GM23338 (cell line): ENCODE measurements around the gene GARIN1A. TPM values are rescaled to one million over a fixed set of nuclear protein-coding genes. Genes with fewer than 3 reads are reported as not detected.

Source experiments
- ATAC-seq: fragments of 200-7000 bp; cut with Tn5 transposase; 3 replicates; pipeline ENCODE4 v1.9.1; 2020
- DNase-seq: peaks from one replicate; pipeline ENCODE4 v3.0.0-alpha.2; 2015; ENCODE audit warnings: low spot score
- H2AFZ ChIP-seq: fragments of 200-600 bp; sonication (generic); 2 replicates; pipeline ENCODE4 v1.8.0; 2016; ENCODE audit warnings: antibody characterized with exemption, mild to moderate bottlenecking, moderate library complexity
- H3F3A ChIP-seq: fragments of 200-600 bp; sonication (generic); replicated peaks from 2 replicates; pipeline ENCODE4 v1.8.0; 2017; ENCODE audit warnings: antibody characterized with exemption, mixed run types, low read depth
- H3K27ac ChIP-seq: fragments of 200-600 bp; sonication (generic); 2 replicates; pipeline ENCODE4 v1.6.1; 2016; ENCODE audit warnings: low read depth
- H3K27me3 ChIP-seq: fragments of 200-600 bp; sonication (generic); 2 replicates; pipeline ENCODE4 v1.8.0; 2016; ENCODE audit warnings: mild to moderate bottlenecking, mixed run types, moderate library complexity; ENCODE audit not compliant: insufficient read depth
- H3K36me3 ChIP-seq: fragments of 200-600 bp; sonication (generic); 2 replicates; pipeline ENCODE4 v1.8.0; 2016; ENCODE audit warnings: mild to moderate bottlenecking; ENCODE audit not compliant: insufficient read depth
- H3K4me1 ChIP-seq: fragments of 200-600 bp; sonication (generic); 2 replicates; pipeline ENCODE4 v1.8.0; 2016; ENCODE audit warnings: mild to moderate bottlenecking, moderate library complexity; ENCODE audit not compliant: insufficient read depth
- H3K4me2 ChIP-seq: fragments of 200-600 bp; sonication (generic); 2 replicates; pipeline ENCODE4 v1.7.1; 2017; ENCODE audit warnings: mixed run types
- H3K4me3 ChIP-seq: fragments of 200-600 bp; sonication (generic); 2 replicates; pipeline ENCODE4 v1.6.1; 2016; ENCODE audit warnings: mixed run types
- H3K79me2 ChIP-seq: fragments of 200-600 bp; sonication (generic); replicated peaks from 2 replicates; pipeline ENCODE4 v1.8.0; 2017; ENCODE audit warnings: mild to moderate bottlenecking; ENCODE audit not compliant: insufficient read depth
- H3K9me2 ChIP-seq: fragments of 200-600 bp; sonication (generic); 2 replicates; pipeline ENCODE4 v1.8.0; 2017; ENCODE audit not compliant: insufficient read depth
- H4K20me1 ChIP-seq: fragments of 200-600 bp; sonication (generic); replicated peaks from 2 replicates; pipeline ENCODE4 v1.8.0; 2017; ENCODE audit warnings: mild to moderate bottlenecking; ENCODE audit not compliant: insufficient read depth
- H3K27ac Mint-ChIP-seq: 2 replicates; pipeline ENCODE4 v1.8.0; 2020; ENCODE audit warnings: inconsistent platforms, mild to moderate bottlenecking, moderate library complexity, mixed read lengths
- H3K27me3 Mint-ChIP-seq: 3 replicates; pipeline ENCODE4 v1.8.0; 2022; ENCODE audit warnings: low read depth, mild to moderate bottlenecking, moderate library complexity, mixed read lengths, inconsistent platforms; ENCODE audit not compliant: insufficient read depth, poor library complexity
- H3K36me3 Mint-ChIP-seq: 3 replicates; pipeline ENCODE4 v1.8.0; 2021; ENCODE audit warnings: low read depth, mild to moderate bottlenecking, inconsistent platforms, moderate library complexity, mixed read lengths
- H3K4me1 Mint-ChIP-seq: 3 replicates; pipeline ENCODE4 v1.8.0; 2020; ENCODE audit warnings: mild to moderate bottlenecking, inconsistent platforms, mixed read lengths
- H3K4me3 Mint-ChIP-seq: 3 replicates; pipeline ENCODE4 v1.8.0; 2021; ENCODE audit warnings: moderate library complexity, mild to moderate bottlenecking, inconsistent platforms, mixed read lengths
- H3K9me3 Mint-ChIP-seq: 3 replicates; pipeline ENCODE4 v1.8.0; 2020; ENCODE audit warnings: moderate library complexity, mild to moderate bottlenecking, inconsistent platforms, mixed read lengths
- CREB1 ChIP-seq: fragments of 250-450 bp; sonication (Bioruptor Pico); IDR thresholded peaks from 2 replicates; pipeline ENCODE4 v1.5.0; 2020; ENCODE audit warnings: low read depth, mild to moderate bottlenecking, moderate library complexity
- EZH2phosphoT487 ChIP-seq: fragments of 200-600 bp; sonication (generic); IDR thresholded peaks from one replicate; pipeline ENCODE4 v1.8.1; 2018; ENCODE audit warnings: antibody characterized with exemption; ENCODE audit not compliant: unreplicated experiment
- JUNB ChIP-seq: IDR thresholded peaks from one replicate; pipeline ENCODE4 v1.6.1; 2016; ENCODE audit warnings: antibody characterized with exemption; ENCODE audit not compliant: unreplicated experiment
- POLR2AphosphoS5 ChIP-seq: IDR thresholded peaks from 2 replicates; pipeline ENCODE4 v1.6.1; 2016; ENCODE audit warnings: antibody characterized with exemption, low read depth
- STAT1 ChIP-seq: IDR thresholded peaks from one replicate; pipeline ENCODE4 v1.6.1; 2016; ENCODE audit warnings: antibody characterized with exemption; ENCODE audit not compliant: unreplicated experiment
- ZNF331 ChIP-seq: fragments of 250-450 bp; sonication (Bioruptor Pico); IDR thresholded peaks from 2 replicates; pipeline ENCODE4 v1.5.0; 2020; ENCODE audit warnings: low read depth, mild to moderate bottlenecking, moderate library complexity
- polyA plus RNA-seq: library from polyadenylated mRNA; unstranded; fragments of >200 nt; fragmentation: Nextera tagmentation; extraction: Ambion mirVana; gene quantifications from 2 replicates; pipeline ENCODE4 v1.2.1, GENCODE V29; 2016
- total RNA-seq: library from RNA; depleted of rRNA; stranded (reverse); fragments of >200 nt; shearing (Covaris generic); gene quantifications from 2 replicates; pipeline ENCODE4 v1.2.3, GENCODE V29; 2014
- TF ChIP-seq, protein P1 (sequence below), 2 experiments: fragments of 200-600 bp in 1 of 2; sonication (generic) in 1 of 2; conservative IDR thresholded peaks; 2 replicates each; pipeline versions ENCODE4 v1.5.1 to v1.6.1; 2016 to 2017; ENCODE audit warnings: antibody characterized with exemption in 2 of 2, low read depth in 2 of 2, mild to moderate bottlenecking in 2 of 2, moderate library complexity in 1 of 2
- TF ChIP-seq, protein P2 (sequence below): IDR thresholded peaks from one replicate; pipeline ENCODE4 v1.6.1; 2018; ENCODE audit warnings: antibody characterized with exemption; ENCODE audit not compliant: unreplicated experiment
- TF ChIP-seq, protein P3 (sequence below): IDR thresholded peaks from 2 replicates; pipeline ENCODE4 v1.6.1; 2016; ENCODE audit warnings: antibody characterized with exemption

Gene GARIN1A
- total and polyA plus RNA-seq, 2 experiments from 2014 or later = 0.10 TPM; not detected in 1

DNA sequence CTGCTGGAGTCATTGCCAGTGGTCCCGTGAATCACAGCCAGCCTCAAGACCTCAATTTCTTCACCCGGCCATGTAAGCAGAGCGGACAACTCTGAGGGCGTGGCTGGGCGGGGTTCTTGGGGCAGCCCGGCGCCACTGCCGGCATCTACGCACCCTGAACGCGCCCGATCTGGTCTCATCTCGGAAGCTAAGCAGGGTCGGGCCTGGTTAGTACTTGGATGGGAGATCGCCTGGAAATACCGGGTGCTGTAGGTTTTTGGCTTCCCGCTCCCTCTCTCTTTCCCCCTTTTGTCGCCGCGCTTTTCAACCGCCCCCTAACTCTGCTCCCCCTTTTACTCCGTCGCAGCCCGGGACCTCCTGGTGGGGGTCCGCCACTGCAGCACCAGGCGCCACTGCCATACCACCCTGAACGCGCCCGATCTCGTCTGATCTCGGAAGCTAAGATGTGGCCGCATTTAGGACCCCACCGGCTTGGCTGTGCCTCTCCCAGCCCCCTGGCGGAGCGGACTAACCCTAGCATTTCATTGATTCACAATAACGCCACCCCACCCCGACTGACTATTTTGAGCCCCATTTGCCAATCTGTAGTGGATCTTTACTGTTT, 25.3 kb downstream of the GARIN1A start:
- no peaks in the 10 kb centered on the region for H3F3A ChIP-seq
- peak overlapping the region; percentile 87 for H2AFZ ChIP-seq
- H3K79me2 ChIP-seq = no peaks in the 10 kb centered on the region
- H3K27me3 ChIP-seq = peaks cover 18% of the 10 kb centered on the region
- Mint-ChIP-seq H3K9me3 (peaks cover 10% of the 10 kb centered on the region), H3K36me3 (peaks cover 3% of the 10 kb centered on the region; the same call in 1 of the 3 replicates), H3K27ac (peak overlapping the region; percentile 68; the same call in 1 of the 2 replicates), H3K27me3 (peaks cover 9% of the 10 kb centered on the region), H3K4me3 (peak overlapping the region; percentile 88), H3K4me1 (peaks cover 31% of the 10 kb centered on the region)
- ATAC-seq = peak; percentile 91
- TF ChIP-seq CREB1 (peak; percentile 83), ZNF331 (CRISPR knock-in tag) (0 out of 2 replicates have a peak, but pooled peaks have one; percentile 7), STAT1 (no peak), EZH2phosphoT487 (no peak)
- TF ChIP-seq, protein P1, sequence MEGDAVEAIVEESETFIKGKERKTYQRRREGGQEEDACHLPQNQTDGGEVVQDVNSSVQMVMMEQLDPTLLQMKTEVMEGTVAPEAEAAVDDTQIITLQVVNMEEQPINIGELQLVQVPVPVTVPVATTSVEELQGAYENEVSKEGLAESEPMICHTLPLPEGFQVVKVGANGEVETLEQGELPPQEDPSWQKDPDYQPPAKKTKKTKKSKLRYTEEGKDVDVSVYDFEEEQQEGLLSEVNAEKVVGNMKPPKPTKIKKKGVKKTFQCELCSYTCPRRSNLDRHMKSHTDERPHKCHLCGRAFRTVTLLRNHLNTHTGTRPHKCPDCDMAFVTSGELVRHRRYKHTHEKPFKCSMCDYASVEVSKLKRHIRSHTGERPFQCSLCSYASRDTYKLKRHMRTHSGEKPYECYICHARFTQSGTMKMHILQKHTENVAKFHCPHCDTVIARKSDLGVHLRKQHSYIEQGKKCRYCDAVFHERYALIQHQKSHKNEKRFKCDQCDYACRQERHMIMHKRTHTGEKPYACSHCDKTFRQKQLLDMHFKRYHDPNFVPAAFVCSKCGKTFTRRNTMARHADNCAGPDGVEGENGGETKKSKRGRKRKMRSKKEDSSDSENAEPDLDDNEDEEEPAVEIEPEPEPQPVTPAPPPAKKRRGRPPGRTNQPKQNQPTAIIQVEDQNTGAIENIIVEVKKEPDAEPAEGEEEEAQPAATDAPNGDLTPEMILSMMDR (conservative IDR thresholded peaks at IDR 0.05; ENCODE audit: low read depth in 2 of 2) = peak; percentile 50 to 65
- no peaks in the 10 kb centered on the region for H3K9me2 ChIP-seq
- H3K36me3 ChIP-seq = no peaks in the 10 kb centered on the region
- no peaks in the 10 kb centered on the region for H4K20me1 ChIP-seq
- peak; percentile 91 for DNase-seq
- H3K4me3 ChIP-seq = peak overlapping the region; percentile 57
- H3K27ac ChIP-seq = no peak overlapping the region
- H3K4me1 ChIP-seq = peaks cover 28% of the 10 kb centered on the region; the same call in 1 of the 2 replicates
- H3K4me2 ChIP-seq = peak overlapping the region; percentile 75

DNA sequence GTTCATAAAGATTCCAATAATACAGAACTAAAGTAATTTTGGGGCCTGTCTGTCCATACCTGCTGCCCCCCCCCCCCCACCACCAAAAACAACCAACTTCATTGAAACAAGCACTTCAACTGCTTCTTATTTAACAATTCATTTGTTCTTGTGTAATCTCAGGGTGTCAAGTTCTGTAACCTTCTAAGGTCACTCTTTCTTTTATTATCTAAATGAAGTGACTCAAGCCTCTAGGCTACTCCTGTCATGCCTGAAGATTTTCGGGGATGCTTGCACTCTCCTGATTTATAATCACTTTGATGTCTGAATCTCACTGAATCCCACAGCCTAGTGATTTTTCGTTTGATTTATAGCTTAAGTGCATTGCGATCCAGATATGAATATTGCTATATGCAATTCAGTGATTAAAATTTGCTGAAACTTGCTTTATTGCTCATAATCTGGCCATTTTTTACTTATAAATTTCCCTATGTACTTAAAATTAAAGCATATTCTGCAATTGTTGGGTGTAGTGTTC, 27.2 kb downstream of the GARIN1A start:
- Histone ChIP-seq H3K9me2 (no peaks in the 10 kb centered on the region), H3K4me1 (peaks cover 28% of the 10 kb centered on the region; the same call in 1 of the 2 replicates), H3K27me3 (peaks cover 18% of the 10 kb centered on the region), H2AFZ (no peak overlapping the region), H3K27ac (no peak overlapping the region), H3F3A (no peaks in the 10 kb centered on the region), H3K79me2 (no peaks in the 10 kb centered on the region), H3K4me2 (peak overlapping the region; percentile 75), H3K36me3 (no peaks in the 10 kb centered on the region), H3K4me3 (0 out of 2 replicates have a peak overlapping the region, but pooled peaks have one; percentile 2), H4K20me1 (no peaks in the 10 kb centered on the region)
- Mint-ChIP-seq H3K36me3 (peaks cover 3% of the 10 kb centered on the region; the same call in 1 of the 3 replicates), H3K27me3 (peaks cover 9% of the 10 kb centered on the region), H3K4me3 (no peak overlapping the region), H3K4me1 (peaks cover 28% of the 10 kb centered on the region), H3K27ac (no peak overlapping the region), H3K9me3 (peaks cover 10% of the 10 kb centered on the region)
- no peak for TF ChIP-seq POLR2AphosphoS5
- TF ChIP-seq JUNB = no peak
- ATAC-seq = peak; percentile 38
- peak; percentile 70 for DNase-seq

DNA sequence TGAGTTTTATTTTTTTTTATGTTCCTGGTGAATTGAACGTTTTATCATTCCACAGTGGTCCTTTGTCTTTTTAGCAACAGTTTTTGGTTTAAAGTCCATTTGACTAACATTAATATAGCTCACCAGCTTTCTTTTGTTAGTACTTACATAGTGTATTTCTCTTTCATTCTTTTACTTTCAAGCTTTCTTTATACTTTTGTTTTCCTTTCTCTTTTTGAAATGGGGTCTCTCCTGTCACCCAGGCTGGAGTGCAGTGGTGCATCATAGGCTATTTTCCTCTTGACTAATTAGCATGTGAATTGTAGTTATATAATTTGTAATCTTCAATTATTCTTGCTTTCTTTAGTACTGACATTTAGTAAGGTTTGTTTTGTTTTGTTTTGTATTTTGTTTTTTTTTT, 27.8 kb downstream of the GARIN1A start:
- Histone ChIP-seq H3F3A (no peaks in the 10 kb centered on the region), H2AFZ (no peak overlapping the region), H3K27ac (no peak overlapping the region), H3K4me3 (no peak overlapping the region), H3K79me2 (no peaks in the 10 kb centered on the region), H3K4me1 (peaks cover 28% of the 10 kb centered on the region; the same call in 1 of the 2 replicates), H4K20me1 (no peaks in the 10 kb centered on the region), H3K4me2 (peak overlapping the region; percentile 75; the same call in 1 of the 2 replicates), H3K36me3 (no peaks in the 10 kb centered on the region), H3K9me2 (no peaks in the 10 kb centered on the region), H3K27me3 (peaks cover 18% of the 10 kb centered on the region)
- H3K27ac Mint-ChIP-seq = no peak overlapping the region
- peaks cover 3% of the 10 kb centered on the region; the same call in 1 of the 3 replicates for H3K36me3 Mint-ChIP-seq
- no peak overlapping the region for H3K4me3 Mint-ChIP-seq
- DNase-seq = no peak
- H3K9me3 Mint-ChIP-seq = peaks cover 10% of the 10 kb centered on the region
- peaks cover 28% of the 10 kb centered on the region for H3K4me1 Mint-ChIP-seq
- peaks cover 9% of the 10 kb centered on the region for H3K27me3 Mint-ChIP-seq
- ATAC-seq = no peak
- TF ChIP-seq STAT1 (no peak), EZH2phosphoT487 (no peak), CREB1 (no peak)
- TF ChIP-seq, protein P2, sequence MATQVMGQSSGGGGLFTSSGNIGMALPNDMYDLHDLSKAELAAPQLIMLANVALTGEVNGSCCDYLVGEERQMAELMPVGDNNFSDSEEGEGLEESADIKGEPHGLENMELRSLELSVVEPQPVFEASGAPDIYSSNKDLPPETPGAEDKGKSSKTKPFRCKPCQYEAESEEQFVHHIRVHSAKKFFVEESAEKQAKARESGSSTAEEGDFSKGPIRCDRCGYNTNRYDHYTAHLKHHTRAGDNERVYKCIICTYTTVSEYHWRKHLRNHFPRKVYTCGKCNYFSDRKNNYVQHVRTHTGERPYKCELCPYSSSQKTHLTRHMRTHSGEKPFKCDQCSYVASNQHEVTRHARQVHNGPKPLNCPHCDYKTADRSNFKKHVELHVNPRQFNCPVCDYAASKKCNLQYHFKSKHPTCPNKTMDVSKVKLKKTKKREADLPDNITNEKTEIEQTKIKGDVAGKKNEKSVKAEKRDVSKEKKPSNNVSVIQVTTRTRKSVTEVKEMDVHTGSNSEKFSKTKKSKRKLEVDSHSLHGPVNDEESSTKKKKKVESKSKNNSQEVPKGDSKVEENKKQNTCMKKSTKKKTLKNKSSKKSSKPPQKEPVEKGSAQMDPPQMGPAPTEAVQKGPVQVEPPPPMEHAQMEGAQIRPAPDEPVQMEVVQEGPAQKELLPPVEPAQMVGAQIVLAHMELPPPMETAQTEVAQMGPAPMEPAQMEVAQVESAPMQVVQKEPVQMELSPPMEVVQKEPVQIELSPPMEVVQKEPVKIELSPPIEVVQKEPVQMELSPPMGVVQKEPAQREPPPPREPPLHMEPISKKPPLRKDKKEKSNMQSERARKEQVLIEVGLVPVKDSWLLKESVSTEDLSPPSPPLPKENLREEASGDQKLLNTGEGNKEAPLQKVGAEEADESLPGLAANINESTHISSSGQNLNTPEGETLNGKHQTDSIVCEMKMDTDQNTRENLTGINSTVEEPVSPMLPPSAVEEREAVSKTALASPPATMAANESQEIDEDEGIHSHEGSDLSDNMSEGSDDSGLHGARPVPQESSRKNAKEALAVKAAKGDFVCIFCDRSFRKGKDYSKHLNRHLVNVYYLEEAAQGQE = no peak
- TF ChIP-seq, protein P3, sequence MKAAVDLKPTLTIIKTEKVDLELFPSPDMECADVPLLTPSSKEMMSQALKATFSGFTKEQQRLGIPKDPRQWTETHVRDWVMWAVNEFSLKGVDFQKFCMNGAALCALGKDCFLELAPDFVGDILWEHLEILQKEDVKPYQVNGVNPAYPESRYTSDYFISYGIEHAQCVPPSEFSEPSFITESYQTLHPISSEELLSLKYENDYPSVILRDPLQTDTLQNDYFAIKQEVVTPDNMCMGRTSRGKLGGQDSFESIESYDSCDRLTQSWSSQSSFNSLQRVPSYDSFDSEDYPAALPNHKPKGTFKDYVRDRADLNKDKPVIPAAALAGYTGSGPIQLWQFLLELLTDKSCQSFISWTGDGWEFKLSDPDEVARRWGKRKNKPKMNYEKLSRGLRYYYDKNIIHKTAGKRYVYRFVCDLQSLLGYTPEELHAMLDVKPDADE = no peak
